Mesodermal cell (in vitro differentiated cells): ENCODE measurements around the gene TELO2.

ENCODE experiments used
- H3K27ac ChIP-seq: 2 replicates; pipeline ENCODE4 v1.7.0; 2013; ENCODE audit warnings: mild to moderate bottlenecking, low read depth, low read length, moderate library complexity; ENCODE audit not compliant: severe bottlenecking
- H3K36me3 ChIP-seq: 2 replicates; pipeline ENCODE4 v1.7.1; 2013; ENCODE audit warnings: mild to moderate bottlenecking, low read length, moderate library complexity; ENCODE audit not compliant: control insufficient read depth, insufficient read depth
- H3K4me1 ChIP-seq: one replicate; pipeline ENCODE4 v1.7.1; 2013; ENCODE audit warnings: mild to moderate bottlenecking, low read length; ENCODE audit not compliant: insufficient read depth, control insufficient read depth, poor library complexity, severe bottlenecking
- H3K4me3 ChIP-seq: 2 replicates; pipeline ENCODE4 v1.7.0; 2013; ENCODE audit warnings: low read length, control low read depth, mild to moderate bottlenecking; ENCODE audit not compliant: insufficient read depth, poor library complexity, severe bottlenecking; ENCODE audit errors: extremely low read depth
- H3K9me3 ChIP-seq: 2 replicates; pipeline ENCODE4 v1.7.1; 2013; ENCODE audit warnings: mild to moderate bottlenecking, low read length, moderate library complexity; ENCODE audit not compliant: control insufficient read depth
- WGBS, 2 experiments: methylation state at CpG; one replicate each; pipeline ENCODE4 v1.1.5; 2013; ENCODE audit warnings: missing lambda C conversion rate in 2 of 2; ENCODE audit not compliant: insufficient coverage in 2 of 2; 5-methylcytosine and 5-hydroxymethylcytosine counted together

The TELO2 gene

GRCh38 chr16:1510941-1511351 lies 17.8 kb downstream of the TELO2 start:
- no peak overlapping the region for H3K27ac ChIP-seq
- no peaks in the 10 kb centered on the region for H3K4me1 ChIP-seq
- H3K9me3 ChIP-seq, result no peaks in the 10 kb centered on the region
- WGBS, 2 experiments, result 94% methylated on average over 20 to 23 of the region's 26 CpGs
- no peak overlapping the region for H3K4me3 ChIP-seq
- H3K36me3 ChIP-seq, result peaks cover 50% of the 10 kb centered on the region

- no peaks in the 10 kb centered on the region for H3K4me1 ChIP-seq
- no peak overlapping the region for H3K4me3 ChIP-seq
- peaks cover 43% of the 10 kb centered on the region for H3K36me3 ChIP-seq
- H3K9me3 ChIP-seq, result no peaks in the 10 kb centered on the region
- WGBS, 2 experiments, result 94 to 96% methylated on average over 16 to 24 of the region's 30 CpGs
- no peak overlapping the region for H3K27ac ChIP-seq
Observed at GRCh38 chr16:1511662-1512569, 18.8 kb downstream of the TELO2 start.

GRCh38 chr16:1512774-1513173 lies 19.6 kb downstream of the TELO2 start:
- H3K4me1 ChIP-seq, result no peaks in the 10 kb centered on the region
- 91 to 96% methylated on average over 12 to 14 of the region's 15 CpGs for WGBS, 2 experiments
- peaks cover 41% of the 10 kb centered on the region for H3K36me3 ChIP-seq
- H3K27ac ChIP-seq, result no peak overlapping the region
- H3K9me3 ChIP-seq, result no peaks in the 10 kb centered on the region
- no peak overlapping the region for H3K4me3 ChIP-seq

GRCh38 chr16:1514507-1514906 lies 21.3 kb downstream of the TELO2 start:
- no peak overlapping the region for H3K27ac ChIP-seq
- H3K4me1 ChIP-seq, result no peaks in the 10 kb centered on the region
- no peaks in the 10 kb centered on the region for H3K9me3 ChIP-seq
- H3K4me3 ChIP-seq, result no peak overlapping the region
- 100% methylated on average over 2 of the region's 3 CpGs; no CpG with 5 or more reads in 1 of the 2 experiments for WGBS, 2 experiments
- peaks cover 35% of the 10 kb centered on the region for H3K36me3 ChIP-seq

- Histone ChIP-seq H3K27ac (no peak overlapping the region), H3K4me1 (no peaks in the 10 kb centered on the region), H3K36me3 (peaks cover 16% of the 10 kb centered on the region), H3K4me3 (no peak overlapping the region), H3K9me3 (no peaks in the 10 kb centered on the region)
- WGBS, 2 experiments, result 96% methylated on average over 16 of the region's 16 CpGs
Observed at GRCh38 chr16:1518626-1519135, 25.5 kb downstream of the TELO2 start.

- 95 to 96% methylated on average over 17 of the region's 17 CpGs for WGBS, 2 experiments
- Histone ChIP-seq H3K27ac (no peak overlapping the region), H3K4me1 (no peaks in the 10 kb centered on the region), H3K9me3 (no peaks in the 10 kb centered on the region), H3K36me3 (peaks cover 10% of the 10 kb centered on the region), H3K4me3 (no peak overlapping the region)
Observed at GRCh38 chr16:1519831-1520230, 26.7 kb downstream of the TELO2 start.

GRCh38 chr16:1520461-1520860 lies 27.3 kb downstream of the TELO2 start:
- H3K9me3 ChIP-seq, result no peaks in the 10 kb centered on the region
- peaks cover 10% of the 10 kb centered on the region for H3K36me3 ChIP-seq
- H3K4me3 ChIP-seq, result no peak overlapping the region
- no peaks in the 10 kb centered on the region for H3K4me1 ChIP-seq
- WGBS, 2 experiments, result 95 to 97% methylated on average over 17 to 19 of the region's 19 CpGs
- H3K27ac ChIP-seq, result no peak overlapping the region

GRCh38 chr16:1523581-1524245 lies 30.6 kb downstream of the TELO2 start:
- no peaks in the 10 kb centered on the region for H3K4me1 ChIP-seq
- no peak overlapping the region for H3K27ac ChIP-seq
- H3K4me3 ChIP-seq, result no peak overlapping the region
- WGBS, 2 experiments, result 92 to 94% methylated on average over 29 to 30 of the region's 30 CpGs
- H3K36me3 ChIP-seq, result peaks cover 10% of the 10 kb centered on the region
- no peaks in the 10 kb centered on the region for H3K9me3 ChIP-seq

- peaks cover 10% of the 10 kb centered on the region for H3K36me3 ChIP-seq
- H3K4me3 ChIP-seq, result no peak overlapping the region
- H3K9me3 ChIP-seq, result no peaks in the 10 kb centered on the region
- 92 to 93% methylated on average over 26 of the region's 26 CpGs for WGBS, 2 experiments
- H3K4me1 ChIP-seq, result no peaks in the 10 kb centered on the region
- H3K27ac ChIP-seq, result no peak overlapping the region
Observed at GRCh38 chr16:1524366-1524765, 31.2 kb downstream of the TELO2 start.

- WGBS, 2 experiments, result 94 to 98% methylated on average over 26 to 39 of the region's 44 CpGs
- peaks cover 7% of the 10 kb centered on the region for H3K36me3 ChIP-seq
- peaks cover 5% of the 10 kb centered on the region for H3K4me1 ChIP-seq
- H3K27ac ChIP-seq, result no peak overlapping the region
- no peak overlapping the region for H3K4me3 ChIP-seq
- no peaks in the 10 kb centered on the region for H3K9me3 ChIP-seq
Observed at GRCh38 chr16:1525871-1526607, 32.9 kb downstream of the TELO2 start.
